NOMO-1 (cell line): ENCODE data around the gene PLCXD1.

Source experiments
- DNase-seq, 2 experiments: peaks; one replicate each; lab custom pipeline; 2025; ENCODE audit not compliant: unreplicated experiment in 2 of 2; lab: John Stamatoyannopoulos, UW

The PLCXD1 gene

GRCh38 chrX:332916-333610 is 51.9 kb downstream of the PLCXD1 start:
- no peak for DNase-seq

DNA sequence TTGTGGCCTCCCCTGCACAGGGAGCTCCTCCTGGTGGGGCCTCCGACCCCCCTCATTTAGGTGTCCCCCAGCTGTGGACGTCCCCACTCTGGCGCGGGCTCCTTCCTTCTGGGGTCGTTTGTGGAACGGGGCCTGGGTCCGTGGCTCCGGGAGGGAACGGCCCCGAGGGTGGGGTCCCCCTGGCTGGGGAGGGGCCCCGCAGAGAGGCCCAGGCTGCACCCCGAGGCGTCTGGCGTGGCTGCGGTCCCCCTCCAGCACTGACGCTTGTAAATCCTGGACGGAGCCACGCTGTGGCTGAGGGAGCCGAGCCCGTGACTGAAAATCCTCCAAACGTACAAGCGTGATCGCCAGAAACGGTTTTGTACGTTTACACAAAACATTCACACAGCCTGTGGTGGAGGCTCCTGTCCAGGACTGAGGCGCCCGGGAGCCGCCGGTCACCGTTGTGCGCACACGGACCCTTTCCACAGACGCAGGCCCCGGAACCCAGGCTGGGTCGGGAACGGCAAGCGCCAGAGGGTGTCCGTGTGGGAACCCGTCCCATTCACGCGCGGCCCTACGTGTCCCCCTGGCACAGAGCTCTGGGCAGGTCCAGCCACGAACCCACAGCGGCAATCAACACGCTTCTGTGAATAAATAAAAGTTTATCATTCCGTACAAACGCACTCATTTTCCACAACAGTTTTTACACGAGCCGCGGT is 52.6 kb downstream of the PLCXD1 start:
- no peak for DNase-seq

- DNase-seq: no peak
Measured at GRCh38 chrX:334331-334891, 53.2 kb downstream of the PLCXD1 start.

- no peak for DNase-seq
Measured at GRCh38 chrX:334971-335757, 54.0 kb downstream of the PLCXD1 start.

- no peak for DNase-seq
Measured at GRCh38 chrX:335758-336155, 54.6 kb downstream of the PLCXD1 start.

- DNase-seq: no peak
Measured at GRCh38 chrX:336227-336626, 55.0 kb downstream of the PLCXD1 start.

- DNase-seq: no peak
Measured at GRCh38 chrX:337331-337831, 56.2 kb downstream of the PLCXD1 start.

- DNase-seq: no peak
Measured at GRCh38 chrX:338281-338835, 57.2 kb downstream of the PLCXD1 start.

GRCh38 chrX:338836-339400 is 57.7 kb downstream of the PLCXD1 start:
- DNase-seq: no peak

GRCh38 chrX:340121-340520 is 58.9 kb downstream of the PLCXD1 start:
- DNase-seq: no peak

- no peak for DNase-seq
Measured at GRCh38 chrX:340641-341423, 59.7 kb downstream of the PLCXD1 start.

GRCh38 chrX:341541-342101 is 60.4 kb downstream of the PLCXD1 start:
- no peak for DNase-seq

DNA sequence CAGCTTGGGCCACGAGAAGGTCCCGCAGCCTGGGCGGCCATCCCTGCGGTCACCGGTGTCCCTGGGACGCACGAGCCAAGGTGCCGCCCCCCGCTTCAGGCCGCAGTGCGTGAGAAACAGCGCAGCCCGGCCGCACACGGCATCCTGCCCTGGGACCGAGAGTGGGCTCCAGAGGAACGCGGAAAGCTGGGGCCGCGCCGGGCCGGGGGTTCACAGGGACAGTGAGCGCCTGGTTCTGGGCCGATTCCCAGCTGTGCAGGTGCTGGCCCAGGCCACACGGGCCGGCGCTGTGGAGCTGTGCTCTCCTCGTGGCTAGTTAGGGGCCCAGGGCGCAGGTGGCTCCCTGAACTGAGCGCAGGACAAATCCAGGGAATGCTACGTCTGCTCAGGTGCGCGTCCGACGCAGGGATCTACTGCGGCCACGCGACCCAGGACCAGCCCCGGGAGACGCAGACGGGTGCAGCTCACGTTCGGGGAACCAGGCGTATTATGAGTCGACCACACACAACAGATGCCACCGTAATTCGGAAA is 63.3 kb downstream of the PLCXD1 start:
- no peak for DNase-seq

DNA sequence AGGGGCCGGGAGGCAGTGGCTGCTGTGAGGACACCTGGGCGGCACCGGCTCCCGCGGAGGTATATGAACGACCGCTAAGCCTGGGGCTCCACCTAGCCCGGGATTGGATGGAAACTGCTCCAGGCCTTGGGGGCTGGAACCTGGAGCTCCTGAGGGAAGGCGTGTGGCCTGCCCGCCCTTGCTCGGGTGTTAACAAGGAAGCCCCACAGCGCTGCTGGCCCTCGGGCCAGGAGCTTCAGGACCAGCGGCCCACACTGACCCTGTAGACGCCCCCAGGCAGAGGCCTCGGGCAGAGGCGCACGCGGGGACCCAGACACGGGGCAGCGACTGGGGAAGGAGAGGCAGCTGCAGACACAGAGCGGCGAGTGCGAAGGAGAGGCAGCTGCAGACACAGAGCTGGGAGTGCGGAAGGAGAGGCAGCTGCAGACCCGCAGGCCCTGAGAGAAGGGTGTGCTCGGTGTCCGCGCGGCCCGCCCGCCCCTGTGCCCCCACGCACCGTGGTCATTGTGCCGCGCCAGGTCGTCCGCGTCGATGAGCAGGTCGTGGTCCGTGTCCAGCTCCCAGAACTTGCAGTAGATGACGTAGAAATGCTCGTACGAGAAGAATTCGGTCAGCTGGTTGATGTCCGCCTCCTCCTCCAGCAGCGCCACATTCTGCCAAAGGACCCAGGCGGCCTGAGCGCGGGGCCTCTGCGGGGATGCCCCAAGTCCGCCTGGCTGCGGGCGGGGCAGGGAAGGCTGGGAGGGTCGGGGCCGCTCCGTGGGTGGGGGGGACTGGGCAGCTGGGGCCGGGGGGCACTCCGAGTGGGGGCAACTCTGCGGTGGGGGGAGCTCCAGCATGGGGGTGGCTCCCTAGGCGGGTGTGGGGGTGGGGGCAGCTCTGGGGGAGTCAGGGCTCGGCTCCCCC is 64.1 kb downstream of the PLCXD1 start:
- DNase-seq: no peak

DNA sequence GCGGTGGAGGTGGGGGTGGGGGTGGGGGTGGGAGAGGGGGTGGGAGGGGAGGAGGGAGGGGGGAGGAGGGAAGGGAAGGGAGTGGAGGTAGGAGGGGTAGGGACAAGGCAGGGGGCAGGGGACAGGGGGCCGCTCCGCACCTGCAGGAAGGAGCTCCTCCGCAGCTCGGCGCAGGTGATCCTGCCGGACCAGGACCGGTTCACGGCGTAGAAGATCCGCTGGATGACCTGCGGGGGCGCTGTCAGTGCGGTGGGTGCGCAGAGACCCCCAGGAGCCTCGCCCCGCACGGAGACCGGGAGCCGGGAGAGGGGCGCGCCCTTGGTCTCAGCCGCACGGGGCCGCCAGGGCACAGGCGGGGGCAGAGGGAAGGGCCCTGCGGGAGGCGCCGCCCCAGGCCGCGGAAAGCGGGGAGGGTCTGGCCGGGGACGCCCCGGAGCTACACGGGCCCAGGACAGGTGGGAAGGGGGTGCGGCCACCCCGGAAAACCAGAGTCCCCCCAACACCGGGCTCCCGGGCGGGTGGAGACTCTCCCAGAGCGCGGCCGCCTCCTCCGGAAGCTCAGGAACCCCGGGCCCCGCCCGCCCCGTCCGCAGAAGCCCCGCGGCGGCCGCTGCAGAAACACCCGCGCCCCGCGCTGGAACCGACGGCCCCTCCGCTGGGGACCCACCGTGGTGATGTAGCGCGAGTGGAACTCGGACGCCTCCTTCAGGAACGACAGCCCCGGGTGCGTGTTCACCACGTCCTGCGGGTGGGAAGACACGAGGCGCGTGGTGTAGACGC is 65.0 kb downstream of the PLCXD1 start:
- DNase-seq: no peak

GRCh38 chrX:347351-348117 is 66.4 kb downstream of the PLCXD1 start:
- no peak for DNase-seq
